GM13977 (cell line): ENCODE data around the gene RAB1B.

ENCODE experiments used
- DNase-seq: peaks from one replicate; pipeline ENCODE4 v3.0.0; 2012; ENCODE audit warnings: low spot score
- CTCF ChIP-seq: IDR thresholded peaks from 2 replicates; pipeline ENCODE4 v1.5.1; 2012; ENCODE audit warnings: mild to moderate bottlenecking, control low read depth; ENCODE audit not compliant: insufficient read depth; ENCODE audit errors: extremely low read depth, missing control alignments
- in situ Hi-C: fragments of 300-500 bp; cut with MboI; formaldehyde crosslinking; loops from one replicate; pipeline ENCODE4 v1.12.0; 2022; ENCODE audit warnings: low sequenced_read_pairs, low pct_unique_long_range_greater_than_20kb, mixed read lengths, inconsistent platforms; ENCODE audit not compliant: unreplicated experiment

The RAB1B gene

GRCh38 chr11:66230156-66230555, 38.3 kb upstream of the RAB1B start:
- in situ Hi-C loops: no loop called here
- TF ChIP-seq CTCF: no peak
- DNase-seq: no peak

- no peak for DNase-seq
- in situ Hi-C loops: no loop called here
- TF ChIP-seq CTCF: no peak
Measured at GRCh38 chr11:66230978-66231377, 37.5 kb upstream of the RAB1B start.

- TF ChIP-seq CTCF: no peak
- in situ Hi-C loops: no loop called here
- DNase-seq: no peak
Measured at GRCh38 chr11:66231561-66231960, 36.9 kb upstream of the RAB1B start.

- in situ Hi-C loops: no loop called here
- no peak for DNase-seq
- TF ChIP-seq CTCF: no peak
Measured at GRCh38 chr11:66232769-66233168, 35.7 kb upstream of the RAB1B start.

- DNase-seq: no peak
- in situ Hi-C loops: no loop called here
- no peak for TF ChIP-seq CTCF
Measured at GRCh38 chr11:66233301-66233700, 35.1 kb upstream of the RAB1B start.

- no peak for DNase-seq
- in situ Hi-C loops: no loop called here
- no peak for TF ChIP-seq CTCF
Measured at GRCh38 chr11:66235141-66235540, 33.3 kb upstream of the RAB1B start.

GRCh38 chr11:66237867-66238266, 30.6 kb upstream of the RAB1B start:
- in situ Hi-C loops: no loop called here
- no peak for TF ChIP-seq CTCF
- DNase-seq: no peak
